HepG2 (cell line): ENCODE data around the gene FURIN. TPM values are rescaled to one million over a fixed set of nuclear protein-coding genes. Genes with fewer than 3 reads are reported as not detected.
A peak's percentile ranks its signal among the peaks of the same experiment; 100 is the strongest.

Experiments
- BCL6 ChIP-seq: IDR thresholded peaks from 2 replicates; pipeline ENCODE4 v1.6.1; 2016; ENCODE audit warnings: missing genetic modification reagents, missing compliant biosample characterization
- ERF ChIP-seq: IDR thresholded peaks from 2 replicates; pipeline ENCODE4 v1.6.1; 2018; ENCODE audit warnings: missing biosample characterization, missing genetic modification reagents
- HMG20A ChIP-seq: IDR thresholded peaks from 2 replicates; pipeline ENCODE4 v1.6.1; 2016; ENCODE audit warnings: borderline replicate concordance
- KDM2A ChIP-seq: sonication (generic); formaldehyde crosslinking; IDR thresholded peaks from 2 replicates; pipeline ENCODE4 v1.4.0; 2020; ENCODE audit warnings: low read depth, missing genetic modification reagents, borderline replicate concordance
- MTA1 ChIP-seq: sonication (generic); formaldehyde crosslinking; IDR thresholded peaks from 2 replicates; pipeline ENCODE4 v1.4.0; 2020; ENCODE audit warnings: missing genetic modification reagents, mild to moderate bottlenecking, borderline replicate concordance
- NR2F6 ChIP-seq, 2 experiments: IDR thresholded peaks; 2 replicates each; pipeline ENCODE4 v1.6.1; 2016; ENCODE audit warnings: antibody characterized with exemption in 1 of 2, mild to moderate bottlenecking in 1 of 2
- ONECUT2 ChIP-seq: sonication (generic); formaldehyde crosslinking; IDR thresholded peaks from 2 replicates; pipeline ENCODE4 v1.4.0; 2020; ENCODE audit warnings: missing genetic modification reagents
- RARA ChIP-seq: IDR thresholded peaks from 2 replicates; pipeline ENCODE4 v1.6.1; 2016; ENCODE audit warnings: missing genetic modification reagents, missing compliant biosample characterization
- RXRB ChIP-seq: IDR thresholded peaks from 2 replicates; pipeline ENCODE4 v1.6.1; 2016; ENCODE audit warnings: borderline replicate concordance, missing genetic modification reagents, missing compliant biosample characterization
- ZMYM2 ChIP-seq: sonication (generic); formaldehyde crosslinking; IDR thresholded peaks from 2 replicates; pipeline ENCODE4 v1.8.0; 2022; ENCODE audit warnings: mild to moderate bottlenecking, missing genetic modification reagents
- ZNF644 ChIP-seq: IDR thresholded peaks from 2 replicates; pipeline ENCODE4 v1.6.1; 2016; ENCODE audit warnings: low read depth
- ZNF761 ChIP-seq: sonication (generic); formaldehyde crosslinking; conservative IDR thresholded peaks from 2 replicates; pipeline ENCODE4 v1.4.0; 2020; ENCODE audit warnings: mild to moderate bottlenecking, missing genetic modification reagents
- ZNF879 ChIP-seq: sonication (generic); formaldehyde crosslinking; IDR thresholded peaks from 2 replicates; pipeline ENCODE4 v1.8.1; 2023; ENCODE audit warnings: missing genetic modification reagents
- ZSCAN29 ChIP-seq: sonication (generic); formaldehyde crosslinking; conservative IDR thresholded peaks from 2 replicates; pipeline ENCODE4 v1.4.0; 2020; ENCODE audit warnings: mild to moderate bottlenecking, missing genetic modification reagents
- polyA plus RNA-seq, 8 experiments: library from polyadenylated mRNA; depleted of rRNA in 3 of 8; stranded (reverse) in 7 of 8; unstranded in 1 of 8; fragments of >200 nt; fragmentation: Illumina TruSeq in 4 of 8; extraction: Trizol in 4 of 8; gene quantifications; 2 replicates each; pipeline versions ENCODE4 v1.2.1 to v1.2.3, GENCODE V29; 2011 to 2016; ENCODE audit warnings: low read depth in 4 of 8, missing spikeins in 1 of 8, mixed read lengths in 1 of 8; ENCODE audit not compliant: insufficient read depth in 1 of 8
- total RNA-seq, 5 experiments: library from RNA; depleted of rRNA; stranded (reverse); fragments of >200 nt; fragmentation: Illumina TruSeq; extraction: Trizol; gene quantifications; 2 replicates each; pipeline ENCODE4 v1.2.3, GENCODE V29; 2016; ENCODE audit warnings: low read depth in 1 of 5
- TF ChIP-seq, protein P1 (sequence below): sonication (generic); formaldehyde crosslinking; conservative IDR thresholded peaks from 2 replicates; pipeline ENCODE4 v1.8.0; 2022; ENCODE audit warnings: mild to moderate bottlenecking, moderate library complexity, missing genetic modification reagents
- TF ChIP-seq, protein P2 (sequence below): sonication (generic); formaldehyde crosslinking; IDR thresholded peaks from 2 replicates; pipeline ENCODE4 v1.4.0; 2020; ENCODE audit warnings: low read depth, missing genetic modification reagents
- TF ChIP-seq, protein P3 (sequence below): sonication (generic); formaldehyde crosslinking; IDR thresholded peaks from 2 replicates; pipeline ENCODE4 v1.4.0; 2020; ENCODE audit warnings: missing genetic modification reagents
- TF ChIP-seq, protein P4 (sequence below): sonication (generic); formaldehyde crosslinking; IDR thresholded peaks from 2 replicates; pipeline ENCODE4 v1.4.0; 2020; ENCODE audit warnings: missing genetic modification reagents

FURIN gene
- total and polyA plus RNA-seq, 2 of the 13 experiments (the other 11 are each of a cell fraction or from before 2014, with no cell fraction given), result 15.2 to 17.4 TPM

DNA sequence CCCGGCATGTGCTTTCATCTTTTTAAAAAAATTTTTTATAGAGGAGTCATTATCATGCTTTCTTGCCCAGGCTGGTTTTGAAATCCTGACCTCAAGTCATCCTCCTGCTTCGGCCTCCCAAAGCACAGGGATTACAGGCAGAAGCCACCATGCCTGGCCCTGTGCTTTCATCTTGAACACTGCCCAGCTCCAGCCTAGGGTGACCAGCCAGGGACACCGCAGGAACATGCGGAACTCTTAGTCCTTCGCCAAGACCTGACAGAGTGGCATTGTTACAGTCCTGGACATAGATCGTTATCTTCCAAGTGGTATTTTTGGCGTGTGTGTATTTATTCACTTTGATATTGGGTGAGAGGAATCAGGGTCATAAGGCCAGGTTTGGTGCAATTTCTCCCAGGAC lies 7.9 kb upstream of the FURIN start (continued):
- TF ChIP-seq ERF (CRISPR knock-in tag) (0 out of 2 replicates have a peak, but pooled peaks have one; percentile 12), ZMYM2 (CRISPR knock-in tag) (no peak), ZNF761 (0 out of 2 replicates have a peak, but pooled peaks have one; percentile 11), RXRB (CRISPR knock-in tag) (peak; percentile 35; the same call in 1 of the 2 replicates), KDM2A (CRISPR knock-in tag) (peak; percentile 6; the same call in 1 of the 2 replicates), HMG20A (CRISPR knock-in tag) (peak; percentile 40; the same call in 1 of the 2 replicates), ZNF644 (0 out of 2 replicates have a peak, but pooled peaks have one; percentile 23), ONECUT2 (CRISPR knock-in tag) (0 out of 2 replicates have a peak, but pooled peaks have one; percentile 26), RARA (CRISPR knock-in tag) (peak; percentile 50; the same call in 1 of the 2 replicates), BCL6 (peak; percentile 57; the same call in 1 of the 2 replicates), ZSCAN29 (0 out of 2 replicates have a peak, but pooled peaks have one; percentile 8), ZNF879 (CRISPR knock-in tag) (no peak), MTA1 (CRISPR knock-in tag) (no peak), NR2F6 (IDR thresholded peaks at IDR 0.05) (no peak), NR2F6 (CRISPR knock-in tag; IDR thresholded peaks at IDR 0.05) (peak; percentile 49; the same call in 1 of the 2 replicates)
- TF ChIP-seq, protein P1, sequence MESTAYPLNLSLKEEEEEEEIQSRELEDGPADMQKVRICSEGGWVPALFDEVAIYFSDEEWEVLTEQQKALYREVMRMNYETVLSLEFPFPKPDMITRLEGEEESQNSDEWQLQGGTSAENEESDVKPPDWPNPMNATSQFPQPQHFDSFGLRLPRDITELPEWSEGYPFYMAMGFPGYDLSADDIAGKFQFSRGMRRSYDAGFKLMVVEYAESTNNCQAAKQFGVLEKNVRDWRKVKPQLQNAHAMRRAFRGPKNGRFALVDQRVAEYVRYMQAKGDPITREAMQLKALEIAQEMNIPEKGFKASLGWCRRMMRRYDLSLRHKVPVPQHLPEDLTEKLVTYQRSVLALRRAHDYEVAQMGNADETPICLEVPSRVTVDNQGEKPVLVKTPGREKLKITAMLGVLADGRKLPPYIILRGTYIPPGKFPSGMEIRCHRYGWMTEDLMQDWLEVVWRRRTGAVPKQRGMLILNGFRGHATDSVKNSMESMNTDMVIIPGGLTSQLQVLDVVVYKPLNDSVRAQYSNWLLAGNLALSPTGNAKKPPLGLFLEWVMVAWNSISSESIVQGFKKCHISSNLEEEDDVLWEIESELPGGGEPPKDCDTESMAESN (CRISPR knock-in tag), result 0 out of 2 replicates have a peak, but pooled peaks have one; percentile 39
- TF ChIP-seq, protein P2, sequence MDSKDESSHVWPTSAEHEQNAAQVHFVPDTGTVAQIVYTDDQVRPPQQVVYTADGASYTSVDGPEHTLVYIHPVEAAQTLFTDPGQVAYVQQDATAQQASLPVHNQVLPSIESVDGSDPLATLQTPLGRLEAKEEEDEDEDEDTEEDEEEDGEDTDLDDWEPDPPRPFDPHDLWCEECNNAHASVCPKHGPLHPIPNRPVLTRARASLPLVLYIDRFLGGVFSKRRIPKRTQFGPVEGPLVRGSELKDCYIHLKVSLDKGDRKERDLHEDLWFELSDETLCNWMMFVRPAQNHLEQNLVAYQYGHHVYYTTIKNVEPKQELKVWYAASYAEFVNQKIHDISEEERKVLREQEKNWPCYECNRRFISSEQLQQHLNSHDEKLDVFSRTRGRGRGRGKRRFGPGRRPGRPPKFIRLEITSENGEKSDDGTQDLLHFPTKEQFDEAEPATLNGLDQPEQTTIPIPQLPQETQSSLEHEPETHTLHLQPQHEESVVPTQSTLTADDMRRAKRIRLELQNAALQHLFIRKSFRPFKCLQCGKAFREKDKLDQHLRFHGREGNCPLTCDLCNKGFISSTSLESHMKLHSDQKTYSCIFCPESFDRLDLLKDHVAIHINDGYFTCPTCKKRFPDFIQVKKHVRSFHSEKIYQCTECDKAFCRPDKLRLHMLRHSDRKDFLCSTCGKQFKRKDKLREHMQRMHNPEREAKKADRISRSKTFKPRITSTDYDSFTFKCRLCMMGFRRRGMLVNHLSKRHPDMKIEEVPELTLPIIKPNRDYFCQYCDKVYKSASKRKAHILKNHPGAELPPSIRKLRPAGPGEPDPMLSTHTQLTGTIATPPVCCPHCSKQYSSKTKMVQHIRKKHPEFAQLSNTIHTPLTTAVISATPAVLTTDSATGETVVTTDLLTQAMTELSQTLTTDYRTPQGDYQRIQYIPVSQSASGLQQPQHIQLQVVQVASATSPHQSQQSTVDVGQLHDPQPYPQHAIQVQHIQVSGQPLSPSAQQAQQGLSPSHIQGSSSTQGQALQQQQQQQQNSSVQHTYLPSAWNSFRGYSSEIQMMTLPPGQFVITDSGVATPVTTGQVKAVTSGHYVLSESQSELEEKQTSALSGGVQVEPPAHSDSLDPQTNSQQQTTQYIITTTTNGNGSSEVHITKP (CRISPR knock-in tag), result no peak
- TF ChIP-seq, protein P3, sequence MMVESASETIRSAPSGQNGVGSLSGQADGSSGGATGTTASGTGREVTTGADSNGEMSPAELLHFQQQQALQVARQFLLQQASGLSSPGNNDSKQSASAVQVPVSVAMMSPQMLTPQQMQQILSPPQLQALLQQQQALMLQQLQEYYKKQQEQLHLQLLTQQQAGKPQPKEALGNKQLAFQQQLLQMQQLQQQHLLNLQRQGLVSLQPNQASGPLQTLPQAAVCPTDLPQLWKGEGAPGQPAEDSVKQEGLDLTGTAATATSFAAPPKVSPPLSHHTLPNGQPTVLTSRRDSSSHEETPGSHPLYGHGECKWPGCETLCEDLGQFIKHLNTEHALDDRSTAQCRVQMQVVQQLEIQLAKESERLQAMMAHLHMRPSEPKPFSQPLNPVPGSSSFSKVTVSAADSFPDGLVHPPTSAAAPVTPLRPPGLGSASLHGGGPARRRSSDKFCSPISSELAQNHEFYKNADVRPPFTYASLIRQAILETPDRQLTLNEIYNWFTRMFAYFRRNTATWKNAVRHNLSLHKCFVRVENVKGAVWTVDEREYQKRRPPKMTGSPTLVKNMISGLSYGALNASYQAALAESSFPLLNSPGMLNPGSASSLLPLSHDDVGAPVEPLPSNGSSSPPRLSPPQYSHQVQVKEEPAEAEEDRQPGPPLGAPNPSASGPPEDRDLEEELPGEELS (CRISPR knock-in tag), result peak; percentile 39
- TF ChIP-seq, protein P4, sequence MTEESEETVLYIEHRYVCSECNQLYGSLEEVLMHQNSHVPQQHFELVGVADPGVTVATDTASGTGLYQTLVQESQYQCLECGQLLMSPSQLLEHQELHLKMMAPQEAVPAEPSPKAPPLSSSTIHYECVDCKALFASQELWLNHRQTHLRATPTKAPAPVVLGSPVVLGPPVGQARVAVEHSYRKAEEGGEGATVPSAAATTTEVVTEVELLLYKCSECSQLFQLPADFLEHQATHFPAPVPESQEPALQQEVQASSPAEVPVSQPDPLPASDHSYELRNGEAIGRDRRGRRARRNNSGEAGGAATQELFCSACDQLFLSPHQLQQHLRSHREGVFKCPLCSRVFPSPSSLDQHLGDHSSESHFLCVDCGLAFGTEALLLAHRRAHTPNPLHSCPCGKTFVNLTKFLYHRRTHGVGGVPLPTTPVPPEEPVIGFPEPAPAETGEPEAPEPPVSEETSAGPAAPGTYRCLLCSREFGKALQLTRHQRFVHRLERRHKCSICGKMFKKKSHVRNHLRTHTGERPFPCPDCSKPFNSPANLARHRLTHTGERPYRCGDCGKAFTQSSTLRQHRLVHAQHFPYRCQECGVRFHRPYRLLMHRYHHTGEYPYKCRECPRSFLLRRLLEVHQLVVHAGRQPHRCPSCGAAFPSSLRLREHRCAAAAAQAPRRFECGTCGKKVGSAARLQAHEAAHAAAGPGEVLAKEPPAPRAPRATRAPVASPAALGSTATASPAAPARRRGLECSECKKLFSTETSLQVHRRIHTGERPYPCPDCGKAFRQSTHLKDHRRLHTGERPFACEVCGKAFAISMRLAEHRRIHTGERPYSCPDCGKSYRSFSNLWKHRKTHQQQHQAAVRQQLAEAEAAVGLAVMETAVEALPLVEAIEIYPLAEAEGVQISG, result 0 out of 2 replicates have a peak, but pooled peaks have one; percentile 22
